Ishikawa (cell line): Measurements from ENCODE around the gene PPP1R18.

Experiments used
- CEBPB ChIP-seq: IDR thresholded peaks from 2 replicates; pipeline ENCODE4 v1.6.1; 2012
- CREB1 ChIP-seq: IDR thresholded peaks from 2 replicates; pipeline ENCODE4 v1.6.1; 2012; ENCODE audit warnings: low read depth
- EGR1 ChIP-seq: IDR thresholded peaks from 2 replicates; pipeline ENCODE4 v1.6.1; 2012
- EP300 ChIP-seq: IDR thresholded peaks from 2 replicates; pipeline ENCODE4 v1.6.1; 2012; ENCODE audit warnings: borderline replicate concordance
- FOXM1 ChIP-seq: IDR thresholded peaks from 2 replicates; pipeline ENCODE4 v1.6.1; 2012; ENCODE audit warnings: low read depth, borderline replicate concordance
- NFIC ChIP-seq: IDR thresholded peaks from 2 replicates; pipeline ENCODE4 v1.6.1; 2012
- RAD21 ChIP-seq: IDR thresholded peaks from 2 replicates; pipeline ENCODE4 v1.6.1; 2012; ENCODE audit warnings: low read depth
- TAF1 ChIP-seq: IDR thresholded peaks from 2 replicates; pipeline ENCODE4 v1.6.1; 2012; ENCODE audit warnings: low read depth, mild to moderate bottlenecking
- TCF12 ChIP-seq: IDR thresholded peaks from 2 replicates; pipeline ENCODE4 v1.6.1; 2012; ENCODE audit warnings: low read depth
- TEAD4 ChIP-seq: IDR thresholded peaks from 2 replicates; pipeline ENCODE4 v1.6.1; 2012
- USF1 ChIP-seq: IDR thresholded peaks from 2 replicates; pipeline ENCODE4 v1.6.1; 2012
- YY1 ChIP-seq: IDR thresholded peaks from 2 replicates; pipeline ENCODE4 v1.6.1; 2012; ENCODE audit warnings: low read depth
- ZBTB7A ChIP-seq: IDR thresholded peaks from 2 replicates; pipeline ENCODE4 v1.6.1; 2012; ENCODE audit warnings: low read depth
- TF ChIP-seq, protein P1 (sequence below): IDR thresholded peaks from 2 replicates; pipeline ENCODE4 v1.6.1; 2012
- TF ChIP-seq, protein P2 (sequence below): IDR thresholded peaks from 2 replicates; pipeline ENCODE4 v1.6.1; 2012; ENCODE audit warnings: low read depth, mild to moderate bottlenecking

The PPP1R18 gene

GRCh38 chr6:30707281-30707850 lies 20.9 kb upstream of the PPP1R18 start:
- TF ChIP-seq, protein P1, sequence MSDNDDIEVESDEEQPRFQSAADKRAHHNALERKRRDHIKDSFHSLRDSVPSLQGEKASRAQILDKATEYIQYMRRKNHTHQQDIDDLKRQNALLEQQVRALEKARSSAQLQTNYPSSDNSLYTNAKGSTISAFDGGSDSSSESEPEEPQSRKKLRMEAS = peak; percentile 73
- TF ChIP-seq FOXM1 (no peak), TEAD4 (peak; percentile 35; the same call in 1 of the 2 replicates), YY1 (no peak), NFIC (peak; percentile 95), CEBPB (peak; percentile 80; the same call in 1 of the 2 replicates), TCF12 (peak; percentile 81), CREB1 (no peak), USF1 (0 out of 2 replicates have a peak, but pooled peaks have one; percentile 17), EP300 (peak; percentile 44)
- TF ChIP-seq, protein P2, sequence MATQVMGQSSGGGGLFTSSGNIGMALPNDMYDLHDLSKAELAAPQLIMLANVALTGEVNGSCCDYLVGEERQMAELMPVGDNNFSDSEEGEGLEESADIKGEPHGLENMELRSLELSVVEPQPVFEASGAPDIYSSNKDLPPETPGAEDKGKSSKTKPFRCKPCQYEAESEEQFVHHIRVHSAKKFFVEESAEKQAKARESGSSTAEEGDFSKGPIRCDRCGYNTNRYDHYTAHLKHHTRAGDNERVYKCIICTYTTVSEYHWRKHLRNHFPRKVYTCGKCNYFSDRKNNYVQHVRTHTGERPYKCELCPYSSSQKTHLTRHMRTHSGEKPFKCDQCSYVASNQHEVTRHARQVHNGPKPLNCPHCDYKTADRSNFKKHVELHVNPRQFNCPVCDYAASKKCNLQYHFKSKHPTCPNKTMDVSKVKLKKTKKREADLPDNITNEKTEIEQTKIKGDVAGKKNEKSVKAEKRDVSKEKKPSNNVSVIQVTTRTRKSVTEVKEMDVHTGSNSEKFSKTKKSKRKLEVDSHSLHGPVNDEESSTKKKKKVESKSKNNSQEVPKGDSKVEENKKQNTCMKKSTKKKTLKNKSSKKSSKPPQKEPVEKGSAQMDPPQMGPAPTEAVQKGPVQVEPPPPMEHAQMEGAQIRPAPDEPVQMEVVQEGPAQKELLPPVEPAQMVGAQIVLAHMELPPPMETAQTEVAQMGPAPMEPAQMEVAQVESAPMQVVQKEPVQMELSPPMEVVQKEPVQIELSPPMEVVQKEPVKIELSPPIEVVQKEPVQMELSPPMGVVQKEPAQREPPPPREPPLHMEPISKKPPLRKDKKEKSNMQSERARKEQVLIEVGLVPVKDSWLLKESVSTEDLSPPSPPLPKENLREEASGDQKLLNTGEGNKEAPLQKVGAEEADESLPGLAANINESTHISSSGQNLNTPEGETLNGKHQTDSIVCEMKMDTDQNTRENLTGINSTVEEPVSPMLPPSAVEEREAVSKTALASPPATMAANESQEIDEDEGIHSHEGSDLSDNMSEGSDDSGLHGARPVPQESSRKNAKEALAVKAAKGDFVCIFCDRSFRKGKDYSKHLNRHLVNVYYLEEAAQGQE = no peak

DNA sequence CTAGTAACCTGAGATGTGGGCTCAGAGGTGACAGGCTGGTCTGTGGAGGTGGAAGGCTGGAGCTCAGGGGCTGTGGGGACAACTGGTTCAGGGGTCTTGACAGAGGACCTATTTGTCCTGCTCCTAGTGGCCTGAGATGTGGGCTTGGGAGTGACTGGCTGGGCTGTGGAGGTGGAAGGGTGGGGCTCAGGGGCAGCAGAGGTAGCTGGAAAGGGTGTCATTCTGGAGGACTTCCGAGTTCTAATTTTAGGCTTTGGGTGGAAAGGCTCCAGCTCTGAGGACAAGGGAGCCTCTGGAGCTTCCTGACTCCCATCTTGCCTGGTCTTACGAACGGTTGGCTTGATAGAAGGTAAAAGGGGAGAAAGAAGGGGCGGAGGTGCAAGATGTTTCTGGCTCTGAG lies 19.2 kb upstream of the PPP1R18 start:
- TF ChIP-seq TEAD4 (no peak), RAD21 (no peak), TAF1 (no peak), CREB1 (no peak), ZBTB7A (no peak), FOXM1 (no peak), TCF12 (no peak), EP300 (no peak), CEBPB (no peak), EGR1 (no peak)
- TF ChIP-seq, protein P1 = no peak

GRCh38 chr6:30703821-30704220 lies 17.4 kb upstream of the PPP1R18 start:
- no peak for TF ChIP-seq FOXM1
- TF ChIP-seq, protein P2 = no peak
- TF ChIP-seq TCF12 = no peak
- TF ChIP-seq NFIC = no peak
- TF ChIP-seq YY1 = no peak
- no peak for TF ChIP-seq USF1
- TF ChIP-seq RAD21 = no peak
- no peak for TF ChIP-seq TEAD4
- no peak for TF ChIP-seq ZBTB7A
- no peak for TF ChIP-seq CEBPB
- TF ChIP-seq EP300 = no peak
- no peak for TF ChIP-seq CREB1
- no peak for TF ChIP-seq EGR1
- TF ChIP-seq, protein P1 = no peak
- no peak for TF ChIP-seq TAF1

DNA sequence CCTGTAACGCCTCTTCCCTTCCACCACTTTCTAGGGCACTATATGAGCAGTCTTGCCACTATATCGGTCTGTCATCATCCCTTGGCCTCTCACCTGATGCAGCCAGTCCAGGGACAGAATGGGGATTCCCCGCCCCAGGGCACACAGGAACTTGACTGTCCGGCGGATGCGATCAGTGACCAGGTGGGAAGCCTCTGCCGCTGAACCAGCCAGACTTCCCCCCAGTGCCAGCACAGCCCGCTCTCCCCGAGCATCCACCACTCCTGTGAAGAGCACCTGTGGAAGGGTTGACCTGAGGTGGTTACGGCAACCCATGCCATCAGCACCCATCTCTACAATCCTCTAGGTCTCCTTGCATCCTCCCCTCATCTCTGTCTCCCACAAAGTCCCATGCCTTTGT lies 16.6 kb upstream of the PPP1R18 start:
- no peak for TF ChIP-seq EGR1

GRCh38 chr6:30700340-30700739 lies 13.9 kb upstream of the PPP1R18 start:
- TF ChIP-seq NFIC (no peak), TEAD4 (no peak), RAD21 (no peak), ZBTB7A (no peak), EP300 (no peak), EGR1 (no peak), CREB1 (no peak), FOXM1 (no peak), TAF1 (no peak), YY1 (no peak), USF1 (no peak), TCF12 (no peak), CEBPB (no peak)
- TF ChIP-seq, protein P1 = no peak
- TF ChIP-seq, protein P2 = no peak
